Measurements from ENCODE around the gene USE1.
"Not testable (repeated sequence)": the region's sequence is repeated elsewhere in the genome, so short reads cannot be mapped to it uniquely, and the experiment has no call there.

DNA sequence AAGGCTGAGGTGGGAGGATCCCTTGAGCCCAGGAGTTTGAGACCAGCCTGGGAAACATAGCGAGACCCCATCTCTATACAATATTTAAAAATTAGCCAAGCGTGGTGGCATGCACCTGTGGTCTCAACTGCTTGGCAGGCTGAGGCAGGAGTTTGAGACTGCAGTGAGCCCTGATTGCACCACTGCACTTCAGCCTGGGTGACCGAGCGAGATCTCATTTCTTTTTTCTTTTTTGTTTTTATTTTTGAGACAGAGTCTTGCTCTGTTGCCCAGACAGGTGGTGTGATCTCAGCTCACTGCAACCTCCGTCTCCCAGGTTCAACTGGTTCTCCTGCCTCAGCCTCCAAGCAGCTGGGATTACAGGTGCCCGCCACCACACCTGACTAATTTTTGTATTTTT is 23.4 kb upstream of the USE1 start:
- TF ChIP-seq, protein P1, sequence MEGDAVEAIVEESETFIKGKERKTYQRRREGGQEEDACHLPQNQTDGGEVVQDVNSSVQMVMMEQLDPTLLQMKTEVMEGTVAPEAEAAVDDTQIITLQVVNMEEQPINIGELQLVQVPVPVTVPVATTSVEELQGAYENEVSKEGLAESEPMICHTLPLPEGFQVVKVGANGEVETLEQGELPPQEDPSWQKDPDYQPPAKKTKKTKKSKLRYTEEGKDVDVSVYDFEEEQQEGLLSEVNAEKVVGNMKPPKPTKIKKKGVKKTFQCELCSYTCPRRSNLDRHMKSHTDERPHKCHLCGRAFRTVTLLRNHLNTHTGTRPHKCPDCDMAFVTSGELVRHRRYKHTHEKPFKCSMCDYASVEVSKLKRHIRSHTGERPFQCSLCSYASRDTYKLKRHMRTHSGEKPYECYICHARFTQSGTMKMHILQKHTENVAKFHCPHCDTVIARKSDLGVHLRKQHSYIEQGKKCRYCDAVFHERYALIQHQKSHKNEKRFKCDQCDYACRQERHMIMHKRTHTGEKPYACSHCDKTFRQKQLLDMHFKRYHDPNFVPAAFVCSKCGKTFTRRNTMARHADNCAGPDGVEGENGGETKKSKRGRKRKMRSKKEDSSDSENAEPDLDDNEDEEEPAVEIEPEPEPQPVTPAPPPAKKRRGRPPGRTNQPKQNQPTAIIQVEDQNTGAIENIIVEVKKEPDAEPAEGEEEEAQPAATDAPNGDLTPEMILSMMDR (IDR thresholded peaks at IDR 0.05), result not testable (repeated sequence)
- not testable (repeated sequence) for TF ChIP-seq KDM1A (IDR thresholded peaks at IDR 0.05; ENCODE audit: low read depth); EP300 (IDR thresholded peaks at IDR 0.05)
